Right renal pelvis (tissue), 4 donors: Measurements from ENCODE around the gene SAMD14. TPM values are rescaled to one million over a fixed set of nuclear protein-coding genes. Genes with fewer than 3 reads are reported as not detected.

ENCODE experiments used
- DNase-seq, 4 donors: peaks; one replicate each; pipeline ENCODE4 v3.0.0-alpha.2; 2013; ENCODE audit warnings: low read depth in 4 of 4, low spot score in 3 of 4, missing footprints in 1 of 4
- polyA plus RNA-seq, 4 donors: library from polyadenylated mRNA; unstranded; fragments of 120-200 nt; gene quantifications; one replicate each; pipeline ENCODE4 v1.2.1, GENCODE V29; 2013; ENCODE audit not compliant: insufficient read length in 4 of 4

Gene SAMD14
- polyA plus RNA-seq, 4 donors, result 12.9 to 20.9 (median 14.6) TPM

- DNase-seq, result no peak
Measured at GRCh38 chr17:50149091-50149416, 19.1 kb upstream of the SAMD14 start.

GRCh38 chr17:50148226-50149090 lies 18.5 kb upstream of the SAMD14 start:
- DNase-seq, result no peak

GRCh38 chr17:50147841-50148225 lies 17.9 kb upstream of the SAMD14 start:
- DNase-seq, result no peak

- no peak for DNase-seq
Measured at GRCh38 chr17:50146927-50147665, 17.1 kb upstream of the SAMD14 start.

- no peak for DNase-seq
Measured at GRCh38 chr17:50146230-50146926, 16.4 kb upstream of the SAMD14 start.

- no peak for DNase-seq
Measured at GRCh38 chr17:50145532-50146229, 15.7 kb upstream of the SAMD14 start.

GRCh38 chr17:50144845-50145531 lies 15.0 kb upstream of the SAMD14 start:
- no peak for DNase-seq

- no peak for DNase-seq
Measured at GRCh38 chr17:50144355-50144754, 14.4 kb upstream of the SAMD14 start.

GRCh38 chr17:50143461-50144176 lies 13.7 kb upstream of the SAMD14 start:
- no peak for DNase-seq

- DNase-seq, result no peak
Measured at GRCh38 chr17:50141745-50142110, 11.8 kb upstream of the SAMD14 start.

GRCh38 chr17:50141026-50141744 lies 11.2 kb upstream of the SAMD14 start:
- no peak for DNase-seq

GRCh38 chr17:50139950-50140885 lies 10.3 kb upstream of the SAMD14 start:
- no peak for DNase-seq

- no peak for DNase-seq
Measured at GRCh38 chr17:50139185-50139783, 9.3 kb upstream of the SAMD14 start.

GRCh38 chr17:50137042-50137441 lies 7.1 kb upstream of the SAMD14 start:
- no peak for DNase-seq

- DNase-seq, result no peak
Measured at GRCh38 chr17:50136096-50136687, 6.2 kb upstream of the SAMD14 start.

GRCh38 chr17:50135316-50136095 lies 5.5 kb upstream of the SAMD14 start:
- no peak for DNase-seq
